Thoracic aorta (tissue), 2 donors: Measurements from ENCODE around the gene HPGD. TPM values are rescaled to one million over a fixed set of nuclear protein-coding genes. Genes with fewer than 3 reads are reported as not detected.

Experiments
- ATAC-seq: fragments of 150-250 bp; one replicate; pipeline ENCODE4 v1.8.0; 2017; ENCODE audit warnings: low read depth; ENCODE audit not compliant: insufficient number of reproducible peaks, low FRiP score
- DNase-seq: peaks from one replicate; pipeline ENCODE4 v3.0.0-alpha.2; 2020; ENCODE audit warnings: low spot score
- H3K27ac ChIP-seq, 2 donors: fragments of 200-600 bp; sonication (generic); 1 replicate in 1 of 2; 2 replicates in 1 of 2; pipeline ENCODE4 v1.5.1; 2016; ENCODE audit warnings: mild to moderate bottlenecking in 2 of 2, moderate library complexity in 2 of 2
- H3K27me3 ChIP-seq: fragments of 200-600 bp; sonication (generic); replicated peaks from 2 replicates; pipeline ENCODE4 v1.6.0; 2016; ENCODE audit warnings: mild to moderate bottlenecking; ENCODE audit not compliant: insufficient read depth
- H3K36me3 ChIP-seq: fragments of 200-600 bp; sonication (generic); one replicate; pipeline ENCODE4 v1.5.1; 2016
- H3K4me1 ChIP-seq, 2 donors: fragments of 200-600 bp; sonication (generic); 1 replicate in 1 of 2; 2 replicates in 1 of 2; pipeline versions ENCODE4 v1.5.1 to v1.6.0; 2016; ENCODE audit warnings: low read depth in 2 of 2, mild to moderate bottlenecking in 1 of 2; ENCODE audit not compliant: control insufficient read depth in 1 of 2
- H3K4me3 ChIP-seq: fragments of 200-600 bp; sonication (generic); 2 replicates; pipeline ENCODE4 v1.5.1; 2016; ENCODE audit warnings: mild to moderate bottlenecking
- H3K9me3 ChIP-seq: fragments of 200-600 bp; sonication (generic); 2 replicates; pipeline ENCODE4 v1.5.1; 2016
- CTCF ChIP-seq: fragments of 200-600 bp; sonication (generic); IDR thresholded peaks from one replicate; pipeline ENCODE4 v1.5.1; 2019; ENCODE audit warnings: antibody characterized with exemption
- total RNA-seq, 2 donors: library from RNA; depleted of rRNA; stranded (reverse); fragments of >200 nt; gene quantifications; one replicate each; pipeline versions ENCODE4 v1.1.0 to v1.2.3, GENCODE V29; 2016

Gene HPGD
- total RNA-seq, 2 donors from 2014 or later, result 3.4 to 6.5 TPM

GRCh38 chr4:174451718-174452296 is 70.5 kb downstream of the HPGD start:
- TF ChIP-seq CTCF, result no peak
- Histone ChIP-seq H3K27me3 (no peaks in the 10 kb centered on the region), H3K4me1 (peaks cover 0 to 16% of the 10 kb centered on the region in 2 donors), H3K9me3 (no peaks in the 10 kb centered on the region), H3K36me3 (no peaks in the 10 kb centered on the region), H3K27ac (no peak overlapping the region), H3K4me3 (no peak overlapping the region)
- ATAC-seq (no peak), DNase-seq (no peak)

GRCh38 chr4:174450786-174451125 is 71.5 kb downstream of the HPGD start:
- no peak for DNase-seq
- Histone ChIP-seq H3K9me3 (no peaks in the 10 kb centered on the region), H3K4me3 (no peak overlapping the region), H3K27ac (no peak overlapping the region), H3K27me3 (no peaks in the 10 kb centered on the region), H3K4me1 (peaks cover 0 to 16% of the 10 kb centered on the region in 2 donors), H3K36me3 (no peaks in the 10 kb centered on the region)
- no peak for ATAC-seq
- TF ChIP-seq CTCF, result no peak

GRCh38 chr4:174449944-174450785 is 72.1 kb downstream of the HPGD start:
- no peaks in the 10 kb centered on the region for H3K36me3 ChIP-seq
- no peak overlapping the region for H3K27ac ChIP-seq
- ATAC-seq (no peak), DNase-seq (no peak)
- H3K27me3 ChIP-seq, result no peaks in the 10 kb centered on the region
- TF ChIP-seq CTCF, result no peak
- no peak overlapping the region for H3K4me3 ChIP-seq
- H3K4me1 ChIP-seq, result peaks cover 0 to 16% of the 10 kb centered on the region in 2 donors
- H3K9me3 ChIP-seq, result no peaks in the 10 kb centered on the region

- peaks cover 0 to 16% of the 10 kb centered on the region in 2 donors for H3K4me1 ChIP-seq
- H3K27me3 ChIP-seq, result no peaks in the 10 kb centered on the region
- no peaks in the 10 kb centered on the region for H3K36me3 ChIP-seq
- DNase-seq, result no peak
- no peak overlapping the region for H3K4me3 ChIP-seq
- H3K9me3 ChIP-seq, result no peaks in the 10 kb centered on the region
- TF ChIP-seq CTCF, result no peak
- ATAC-seq, result no peak
- no peak overlapping the region for H3K27ac ChIP-seq
Observed at GRCh38 chr4:174449152-174449551, 73.1 kb downstream of the HPGD start.

- ATAC-seq, result no peak
- no peaks in the 10 kb centered on the region for H3K27me3 ChIP-seq
- no peak for TF ChIP-seq CTCF
- H3K36me3 ChIP-seq, result no peaks in the 10 kb centered on the region
- no peak overlapping the region for H3K27ac ChIP-seq
- no peaks in the 10 kb centered on the region for H3K4me1 ChIP-seq
- H3K4me3 ChIP-seq, result no peak overlapping the region
- no peaks in the 10 kb centered on the region for H3K9me3 ChIP-seq
- no peak for DNase-seq
Observed at GRCh38 chr4:174444390-174444789, 77.9 kb downstream of the HPGD start.

Other genes with a start within 250 kb of the HPGD start
- gene FBXO8, start 238.8 kb downstream of the HPGD start, total RNA-seq, result 10 to 100 TPM; 19.6 to 25.5 TPM
- gene CEP44, start 238.6 kb downstream of the HPGD start, total RNA-seq, result 10 to 100 TPM; 15.3 to 18.2 TPM